HG02938 (cell line): ENCODE measurements around the gene PIP5K1C.

Experiments
- ATAC-seq: cut with Tn5 transposase; IDR thresholded peaks from one replicate; pipeline ENCODE4 v1.9.1; 2021; ENCODE audit warnings: mild to moderate bottlenecking, moderate library complexity; ENCODE audit not compliant: unreplicated experiment

Gene PIP5K1C

GRCh38 chr19:3700242-3701032, at the start of gene PIP5K1C:
Gene PIP5K1C (minus strand): TSS chr19:3700468. CDS start chr19:3700390, 78 bp downstream.
- peak; percentile 52 for ATAC-seq

GRCh38 chr19:3748965-3749364, 48.7 kb upstream of the PIP5K1C start:
- ATAC-seq = no peak

GRCh38 chr19:3746371-3747056, 46.2 kb upstream of the PIP5K1C start:
- ATAC-seq = no peak

GRCh38 chr19:3745363-3746045, 45.2 kb upstream of the PIP5K1C start:
- ATAC-seq = no peak

GRCh38 chr19:3743486-3743885, 43.2 kb upstream of the PIP5K1C start:
- ATAC-seq = no peak

- ATAC-seq = no peak
Observed at GRCh38 chr19:3740431-3740830, 40.2 kb upstream of the PIP5K1C start.

- no peak for ATAC-seq
Observed at GRCh38 chr19:3738477-3739220, 38.4 kb upstream of the PIP5K1C start.

GRCh38 chr19:3737487-3738205, 37.4 kb upstream of the PIP5K1C start:
- ATAC-seq = no peak

GRCh38 chr19:3736106-3736724, 35.9 kb upstream of the PIP5K1C start:
- no peak for ATAC-seq

GRCh38 chr19:3734310-3734600, 34.0 kb upstream of the PIP5K1C start:
- no peak for ATAC-seq

GRCh38 chr19:3733549-3734309, 33.5 kb upstream of the PIP5K1C start:
- ATAC-seq = no peak

GRCh38 chr19:3732108-3732507, 31.8 kb upstream of the PIP5K1C start:
- ATAC-seq = no peak

GRCh38 chr19:3730457-3730958, 30.2 kb upstream of the PIP5K1C start:
- no peak for ATAC-seq

- no peak for ATAC-seq
Observed at GRCh38 chr19:3725640-3726310, 25.5 kb upstream of the PIP5K1C start.

- ATAC-seq = no peak
Observed at GRCh38 chr19:3725121-3725520, 24.9 kb upstream of the PIP5K1C start.

GRCh38 chr19:3723883-3724282, 23.6 kb upstream of the PIP5K1C start:
- no peak for ATAC-seq

- ATAC-seq = no peak
Observed at GRCh38 chr19:3723110-3723488, 22.8 kb upstream of the PIP5K1C start.

- ATAC-seq = no peak
Observed at GRCh38 chr19:3722443-3723109, 22.3 kb upstream of the PIP5K1C start.
